Testis (tissue), 3 donors: ENCODE results near the gene GRIN1. TPM values are rescaled to one million over a fixed set of nuclear protein-coding genes. Genes with fewer than 3 reads are reported as not detected.

Experiments used
- DNase-seq: peaks from one replicate; pipeline ENCODE4 v3.0.0-alpha.2; 2019
- H3K27ac ChIP-seq, 2 donors: fragments of 200-600 bp; sonication (generic); one replicate each; pipeline ENCODE4 v1.5.1; 2019
- H3K27me3 ChIP-seq: fragments of 200-600 bp; sonication (generic); one replicate; pipeline ENCODE4 v1.5.1; 2019
- H3K36me3 ChIP-seq: fragments of 200-600 bp; sonication (generic); one replicate; pipeline ENCODE4 v1.5.1; 2017; ENCODE audit warnings: low read depth; ENCODE audit errors: missing control alignments
- H3K4me1 ChIP-seq: fragments of 200-600 bp; sonication (generic); one replicate; pipeline ENCODE4 v1.5.1; 2019
- H3K4me3 ChIP-seq, 2 donors: fragments of 200-600 bp; sonication (generic); one replicate each; pipeline ENCODE4 v1.5.1; 2017 to 2019
- H3K9me3 ChIP-seq: fragments of 200-600 bp; sonication (generic); one replicate; pipeline ENCODE4 v1.5.1; 2017
- CTCF ChIP-seq, 3 experiments: fragments of 450-650 bp in 2 of 3; fragments of 200-600 bp in 1 of 3; sonication (generic) in 1 of 3; IDR thresholded peaks; one replicate each; pipeline ENCODE4 v1.5.1; 2016 to 2019; ENCODE audit warnings: antibody characterized with exemption in 3 of 3, mild to moderate bottlenecking in 2 of 3, moderate library complexity in 1 of 3
- POLR2A ChIP-seq: fragments of 450-650 bp; IDR thresholded peaks from one replicate; pipeline ENCODE4 v1.6.1; 2017; ENCODE audit warnings: antibody characterized with exemption, mild to moderate bottlenecking, moderate library complexity
- WGBS, 2 donors: methylation state at CpG; one replicate each; pipeline ENCODE4 v1.1.5; 2018; 5-methylcytosine and 5-hydroxymethylcytosine counted together
- intact Hi-C: fragments of 100-400 bp; cut with DNase I; formaldehyde crosslinking; loops from one replicate; pipeline ENCODE4 v1.15.1; 2023; ENCODE audit warnings: low total_unique reads
- polyA plus RNA-seq: library from polyadenylated mRNA; stranded (reverse); fragments of 350-450 nt; fragmentation: Illumina TruSeq; extraction: RNeasy Lipid Tissue Mini Kit (QIAGEN cat#74804); gene quantifications from one replicate; pipeline ENCODE4 v1.2.3, GENCODE V29; 2014; ENCODE audit warnings: low read depth, low replicate concordance; ENCODE audit not compliant: insufficient read depth
- total RNA-seq, 2 donors: library from RNA; depleted of rRNA; stranded (reverse); fragments of >200 nt; gene quantifications; one replicate each; pipeline ENCODE4 v1.2.3, GENCODE V29; 2016

The GRIN1 gene
- total and polyA plus RNA-seq, 3 donors from 2014 or later = 0.79 to 3.8 (median 1.5) TPM

GRCh38 chr9:137199411-137200121 lies 60.6 kb downstream of the GRIN1 start:
- Histone ChIP-seq H3K27me3 (no peaks in the 10 kb centered on the region), H3K4me1 (peaks cover 46% of the 10 kb centered on the region), H3K27ac (no peak overlapping the region), H3K4me3 (no peak overlapping the region), H3K9me3 (no peaks in the 10 kb centered on the region), H3K36me3 (no peaks in the 10 kb centered on the region)
- TF ChIP-seq POLR2A (no peak), CTCF (IDR thresholded peaks at IDR 0.05) (no peak)
- WGBS, 2 donors = 2 to 8% methylated on average over 7 to 38 of the region's 51 CpGs
- intact Hi-C loops = no loop called here
- no peak for DNase-seq

DNA sequence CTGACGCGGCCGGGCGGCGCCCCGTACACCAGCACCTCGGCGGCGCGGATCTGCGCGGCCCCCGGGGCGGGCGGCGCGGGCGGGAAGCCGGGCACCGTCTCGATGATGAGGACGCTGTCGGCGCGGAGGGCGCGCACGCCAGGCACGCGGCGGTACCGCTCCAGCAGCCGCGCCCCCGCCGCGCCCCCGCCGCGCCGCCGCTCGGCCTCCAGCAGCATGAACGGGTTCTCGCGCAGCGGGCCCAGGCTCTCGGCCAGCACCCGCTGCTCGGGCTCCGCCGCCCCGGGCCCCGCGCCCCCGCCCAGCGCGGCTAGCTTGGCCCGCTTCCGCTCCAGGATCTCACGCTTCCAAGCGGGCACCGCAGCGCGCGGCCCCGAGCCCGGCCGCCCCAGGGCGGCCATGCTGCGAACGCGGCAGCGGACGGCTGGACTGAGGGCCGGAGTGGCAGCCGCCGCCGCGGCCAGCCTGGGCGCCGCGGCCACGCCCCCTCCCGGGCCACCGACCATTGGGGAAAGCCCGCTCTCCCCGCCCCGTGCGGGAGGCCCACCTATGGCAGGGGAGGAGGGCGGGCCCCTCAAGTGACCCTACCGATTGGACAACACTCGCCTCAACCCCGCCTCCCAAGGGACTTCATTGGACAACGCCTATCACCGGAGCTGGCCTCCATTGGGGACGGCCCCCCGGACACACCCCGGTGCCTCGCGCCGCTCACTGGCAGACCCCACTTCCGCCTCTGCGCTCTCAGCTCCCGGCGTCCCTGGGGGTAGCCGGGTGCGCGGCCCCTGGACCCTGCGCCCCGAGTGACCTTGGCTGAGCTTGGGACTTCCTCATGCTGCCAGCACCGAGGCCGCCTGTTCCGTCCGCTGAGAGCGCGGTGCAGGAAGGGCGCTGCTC lies 61.6 kb downstream of the GRIN1 start, which contains the start of gene TPRN:
Gene TPRN (minus strand): TSS at position 431 of the 894 bp plus-strand sequence. CDS start 30 bp downstream, at position 401.
- H3K36me3 ChIP-seq = no peaks in the 10 kb centered on the region
- peaks cover 52% of the 10 kb centered on the region for H3K4me1 ChIP-seq
- H3K9me3 ChIP-seq = no peaks in the 10 kb centered on the region
- 0% methylated on average over 34 of the region's 118 CpGs; no CpG with 5 or more reads in 1 of the 2 donors for WGBS, 2 donors
- intact Hi-C loops = no loop called here
- DNase-seq = peak; percentile 100
- H3K4me3 ChIP-seq = peak within 1 kb of the TSS; percentile 64 to 72
- TF ChIP-seq POLR2A = no peak
- TF ChIP-seq CTCF (IDR thresholded peaks at IDR 0.05) = peak in 1 of 3 experiments; percentile 1
- H3K27ac ChIP-seq = peak within 1 kb of the TSS; percentile 55 to 71
- no peaks in the 10 kb centered on the region for H3K27me3 ChIP-seq

DNA sequence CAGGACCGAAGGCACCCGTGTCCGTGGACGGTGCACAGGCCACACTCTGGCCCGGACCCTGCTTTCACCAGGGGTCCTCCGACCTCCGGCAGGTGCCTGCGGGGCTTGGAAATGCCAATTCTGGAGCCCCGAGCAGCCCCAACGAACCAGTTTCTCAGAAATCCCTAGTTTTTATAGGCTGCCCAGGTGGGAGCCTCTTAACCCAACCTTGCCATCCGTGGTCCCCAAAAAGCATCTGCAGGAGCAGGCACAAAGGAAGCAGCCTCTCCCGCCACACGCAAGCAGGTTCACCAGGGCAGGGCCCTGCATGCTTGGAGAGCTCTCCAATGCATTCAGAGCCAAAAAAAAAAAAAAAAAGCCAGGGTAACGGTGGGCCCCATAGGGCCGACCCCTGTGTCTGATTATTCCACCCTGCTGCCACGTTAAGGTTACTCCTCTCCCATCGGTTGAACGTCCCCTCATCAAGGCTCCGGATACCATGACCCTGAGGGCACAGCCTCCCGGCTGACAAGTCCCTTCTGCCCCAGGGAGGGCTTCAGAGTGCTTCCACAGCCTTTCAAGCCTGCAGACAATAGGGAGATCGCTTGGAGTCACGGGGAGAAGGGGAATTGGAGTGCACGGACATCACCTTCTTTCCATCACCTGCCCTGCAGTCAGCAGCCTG lies 62.4 kb downstream of the GRIN1 start:
- Histone ChIP-seq H3K27ac (peak overlapping the region; percentile 55 to 71), H3K36me3 (no peaks in the 10 kb centered on the region), H3K4me3 (peak overlapping the region; percentile 64 to 72), H3K27me3 (no peaks in the 10 kb centered on the region), H3K4me1 (peaks cover 55% of the 10 kb centered on the region), H3K9me3 (no peaks in the 10 kb centered on the region)
- TF ChIP-seq POLR2A (no peak), CTCF (IDR thresholded peaks at IDR 0.05) (no peak)
- intact Hi-C loops = no loop called here
- WGBS, 2 donors = 16 to 30% methylated on average over 10 to 23 of the region's 23 CpGs
- DNase-seq = no peak

GRCh38 chr9:137202966-137203365 lies 64.0 kb downstream of the GRIN1 start:
- intact Hi-C loops = no loop called here
- DNase-seq = no peak
- Histone ChIP-seq H3K27me3 (no peaks in the 10 kb centered on the region), H3K4me1 (peaks cover 53% of the 10 kb centered on the region), H3K4me3 (no peak overlapping the region), H3K27ac (no peak overlapping the region), H3K36me3 (no peaks in the 10 kb centered on the region), H3K9me3 (no peaks in the 10 kb centered on the region)
- 68 to 77% methylated on average over 7 to 8 of the region's 8 CpGs for WGBS, 2 donors
- TF ChIP-seq POLR2A (no peak), CTCF (IDR thresholded peaks at IDR 0.05) (no peak)
